ENCODE measurements around the gene SYNC.
A peak's percentile ranks its signal among the peaks of the same experiment; 100 is the strongest.

SYNC gene

GRCh38 chr1:32719681-32720275 is 17.2 kb upstream of the SYNC start:
- WGBS, 2 donors (ENCODE audit: extremely low coverage in 2 of 2, insufficient read length in 2 of 2, insufficient replicate concordance in 1 of 2) = no CpG with 5 or more reads among the region's 4 CpGs
- Histone ChIP-seq H3K14ac (ENCODE audit: low read length) (no peak overlapping the region), H3K27me3 (ENCODE audit: control insufficient read depth in 3 of 3, insufficient read depth in 3 of 3, low read depth in 1 of 3, low read length in 3 of 3) (peaks cover 0 to 17% (median 0%) of the 10 kb centered on the region in 3 experiments), H3K18ac (ENCODE audit: low read length) (peak overlapping the region; percentile 50), H2AK5ac (ENCODE audit: low read depth, low read length) (no peak overlapping the region), H4K91ac (ENCODE audit: low read depth, low read length, poor library complexity) (no peak overlapping the region), H2BK120ac (ENCODE audit: low read depth, low read length) (no peak overlapping the region), H3K23ac (ENCODE audit: low read depth, low read length, poor library complexity) (no peak overlapping the region), H4K8ac (ENCODE audit: low read depth, low read length) (no peak overlapping the region), H3K36me3 (replicated peaks in 1 of 2; ENCODE audit: control insufficient read depth in 2 of 2, insufficient read depth in 2 of 2, low read length in 2 of 2) (no peaks in the 10 kb centered on the region), H3K27ac (replicated peaks; ENCODE audit: low read length) (no peak overlapping the region), H3K4me2 (ENCODE audit: insufficient read depth, low read length, poor library complexity, severe bottlenecking) (no peak overlapping the region), H3K4me3 (ENCODE audit: low read length in 2 of 2) (no peak overlapping the region), H2AFZ (ENCODE audit: low read length) (no peak overlapping the region), H3K79me1 (ENCODE audit: low read depth, low read length) (no peaks in the 10 kb centered on the region), H3K4ac (ENCODE audit: low read length) (no peak overlapping the region), H3K9ac (ENCODE audit: low read depth, low read length, poor library complexity) (no peak overlapping the region), H3K4me1 (ENCODE audit: control insufficient read depth in 2 of 2, insufficient read depth in 1 of 2, low read depth in 1 of 2, low read length in 2 of 2) (peaks cover 11 to 14% of the 10 kb centered on the region in 2 donors), H2BK5ac (ENCODE audit: low read length) (no peak overlapping the region), H2BK15ac (ENCODE audit: low read length) (peak overlapping the region; percentile 28), H3K9me3 (replicated peaks in 1 of 2; ENCODE audit: control insufficient read depth in 2 of 2, insufficient read depth in 1 of 2, low read depth in 1 of 2, low read length in 2 of 2) (no peaks in the 10 kb centered on the region), H2BK12ac (ENCODE audit: low read length) (no peak overlapping the region)
- no peak for DNase-seq (ENCODE audit: low spot score)

DNA sequence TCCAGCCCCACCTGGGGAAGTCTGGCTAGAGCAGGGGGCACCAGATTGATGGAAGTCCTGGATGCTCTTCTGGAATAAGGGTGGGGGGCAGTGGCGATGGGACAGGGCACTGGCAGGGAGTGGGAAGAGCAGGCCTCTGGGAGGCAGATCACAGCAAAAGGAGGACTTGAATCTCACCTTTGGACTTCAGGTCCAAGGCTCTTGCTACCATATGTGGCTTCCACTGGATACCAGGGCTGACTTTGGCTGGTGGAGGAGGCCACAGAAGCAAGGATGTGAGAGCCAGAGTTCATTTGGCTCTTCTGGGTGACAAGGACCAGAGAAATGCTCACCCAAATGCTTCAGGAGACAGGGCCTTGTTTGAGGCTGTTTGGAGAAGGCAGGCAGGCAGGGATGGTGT is 16.0 kb upstream of the SYNC start:
- no CpG with 5 or more reads among the region's 1 CpG for WGBS, 2 donors (ENCODE audit: extremely low coverage in 2 of 2, insufficient read length in 2 of 2, insufficient replicate concordance in 1 of 2)
- Histone ChIP-seq H3K23ac (ENCODE audit: low read depth, low read length, poor library complexity) (no peak overlapping the region), H3K27ac (replicated peaks; ENCODE audit: low read length) (no peak overlapping the region), H3K18ac (ENCODE audit: low read length) (peak overlapping the region; percentile 32), H3K27me3 (ENCODE audit: control insufficient read depth in 3 of 3, insufficient read depth in 3 of 3, low read depth in 1 of 3, low read length in 3 of 3) (peaks cover 0 to 17% (median 0%) of the 10 kb centered on the region in 3 experiments), H2AFZ (ENCODE audit: low read length) (no peak overlapping the region), H3K9me3 (replicated peaks in 1 of 2; ENCODE audit: control insufficient read depth in 2 of 2, insufficient read depth in 1 of 2, low read depth in 1 of 2, low read length in 2 of 2) (no peaks in the 10 kb centered on the region), H4K8ac (ENCODE audit: low read depth, low read length) (no peak overlapping the region), H4K91ac (ENCODE audit: low read depth, low read length, poor library complexity) (no peak overlapping the region), H2BK15ac (ENCODE audit: low read length) (peak overlapping the region; percentile 18), H2BK120ac (ENCODE audit: low read depth, low read length) (no peak overlapping the region), H3K36me3 (replicated peaks in 1 of 2; ENCODE audit: control insufficient read depth in 2 of 2, insufficient read depth in 2 of 2, low read length in 2 of 2) (no peaks in the 10 kb centered on the region), H3K14ac (ENCODE audit: low read length) (no peak overlapping the region), H2BK5ac (ENCODE audit: low read length) (no peak overlapping the region), H3K4me3 (ENCODE audit: low read length in 2 of 2) (no peak overlapping the region), H3K4me2 (ENCODE audit: insufficient read depth, low read length, poor library complexity, severe bottlenecking) (no peak overlapping the region), H3K79me1 (ENCODE audit: low read depth, low read length) (no peaks in the 10 kb centered on the region), H3K9ac (ENCODE audit: low read depth, low read length, poor library complexity) (no peak overlapping the region), H2AK5ac (ENCODE audit: low read depth, low read length) (peak overlapping the region; percentile 20), H3K4me1 (ENCODE audit: control insufficient read depth in 2 of 2, insufficient read depth in 1 of 2, low read depth in 1 of 2, low read length in 2 of 2) (peaks cover 7 to 9% of the 10 kb centered on the region in 2 donors), H3K4ac (ENCODE audit: low read length) (no peak overlapping the region), H2BK12ac (ENCODE audit: low read length) (no peak overlapping the region)
- DNase-seq (ENCODE audit: low spot score) = no peak

GRCh38 chr1:32718036-32718435 is 15.5 kb upstream of the SYNC start:
- H2BK120ac ChIP-seq (ENCODE audit: low read depth, low read length) = no peak overlapping the region
- H2BK12ac ChIP-seq (ENCODE audit: low read length) = no peak overlapping the region
- peaks cover 0 to 17% (median 0%) of the 10 kb centered on the region in 3 experiments for H3K27me3 ChIP-seq (ENCODE audit: control insufficient read depth in 3 of 3, insufficient read depth in 3 of 3, low read depth in 1 of 3, low read length in 3 of 3)
- no peak overlapping the region for H3K23ac ChIP-seq (ENCODE audit: low read depth, low read length, poor library complexity)
- no peak overlapping the region for H3K14ac ChIP-seq (ENCODE audit: low read length)
- no peak overlapping the region for H3K27ac ChIP-seq (replicated peaks; ENCODE audit: low read length)
- no peak overlapping the region for H2BK5ac ChIP-seq (ENCODE audit: low read length)
- no peak overlapping the region for H2AFZ ChIP-seq (ENCODE audit: low read length)
- no peak overlapping the region for H3K4ac ChIP-seq (ENCODE audit: low read length)
- H3K79me1 ChIP-seq (ENCODE audit: low read depth, low read length) = no peaks in the 10 kb centered on the region
- no peak overlapping the region for H4K8ac ChIP-seq (ENCODE audit: low read depth, low read length)
- H3K4me1 ChIP-seq (ENCODE audit: control insufficient read depth in 2 of 2, insufficient read depth in 1 of 2, low read depth in 1 of 2, low read length in 2 of 2) = peaks cover 7 to 9% of the 10 kb centered on the region in 2 donors
- no peak overlapping the region for H4K91ac ChIP-seq (ENCODE audit: low read depth, low read length, poor library complexity)
- H3K4me2 ChIP-seq (ENCODE audit: insufficient read depth, low read length, poor library complexity, severe bottlenecking) = no peak overlapping the region
- no peaks in the 10 kb centered on the region for H3K9me3 ChIP-seq (replicated peaks in 1 of 2; ENCODE audit: control insufficient read depth in 2 of 2, insufficient read depth in 1 of 2, low read depth in 1 of 2, low read length in 2 of 2)
- no peak overlapping the region for H3K4me3 ChIP-seq (ENCODE audit: low read length in 2 of 2)
- WGBS, 2 donors (ENCODE audit: extremely low coverage in 2 of 2, insufficient read length in 2 of 2, insufficient replicate concordance in 1 of 2) = no CpG with 5 or more reads among the region's 2 CpGs
- no peak overlapping the region for H2AK5ac ChIP-seq (ENCODE audit: low read depth, low read length)
- no peak overlapping the region for H2BK15ac ChIP-seq (ENCODE audit: low read length)
- H3K18ac ChIP-seq (ENCODE audit: low read length) = no peak overlapping the region
- no peaks in the 10 kb centered on the region for H3K36me3 ChIP-seq (replicated peaks in 1 of 2; ENCODE audit: control insufficient read depth in 2 of 2, insufficient read depth in 2 of 2, low read length in 2 of 2)
- no peak for DNase-seq (ENCODE audit: low spot score)
- H3K9ac ChIP-seq (ENCODE audit: low read depth, low read length, poor library complexity) = no peak overlapping the region

DNA sequence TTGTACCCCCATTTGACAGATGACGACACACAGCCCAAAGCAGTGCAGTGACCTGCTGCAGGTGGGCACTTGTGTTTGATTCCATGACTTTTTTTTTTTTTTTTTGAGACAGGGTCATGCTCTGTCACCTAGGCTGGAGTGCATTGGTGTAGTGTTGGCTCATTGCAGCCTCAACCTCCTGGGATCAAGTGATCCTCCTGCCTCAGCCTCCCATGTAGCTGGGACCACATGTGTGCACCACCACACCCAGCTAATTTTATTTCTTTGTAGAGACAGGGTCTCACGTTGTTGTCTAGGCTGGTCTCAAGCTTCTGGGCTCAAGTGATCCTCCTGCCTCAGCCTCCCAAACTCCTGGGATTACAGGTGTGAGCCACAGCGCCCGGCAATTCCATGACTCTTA is 14.9 kb upstream of the SYNC start:
- DNase-seq (ENCODE audit: low spot score) = no peak
- H3K14ac ChIP-seq (ENCODE audit: low read length) = no peak overlapping the region
- H2AFZ ChIP-seq (ENCODE audit: low read length) = peak overlapping the region; percentile 60
- no peak overlapping the region for H3K9ac ChIP-seq (ENCODE audit: low read depth, low read length, poor library complexity)
- peak overlapping the region; percentile 38 for H3K27ac ChIP-seq (replicated peaks; ENCODE audit: low read length)
- H2AK5ac ChIP-seq (ENCODE audit: low read depth, low read length) = no peak overlapping the region
- H2BK15ac ChIP-seq (ENCODE audit: low read length) = no peak overlapping the region
- no peak overlapping the region for H2BK120ac ChIP-seq (ENCODE audit: low read depth, low read length)
- no peaks in the 10 kb centered on the region for H3K9me3 ChIP-seq (replicated peaks in 1 of 2; ENCODE audit: control insufficient read depth in 2 of 2, insufficient read depth in 1 of 2, low read depth in 1 of 2, low read length in 2 of 2)
- H3K79me1 ChIP-seq (ENCODE audit: low read depth, low read length) = no peaks in the 10 kb centered on the region
- H3K23ac ChIP-seq (ENCODE audit: low read depth, low read length, poor library complexity) = no peak overlapping the region
- H3K36me3 ChIP-seq (replicated peaks in 1 of 2; ENCODE audit: control insufficient read depth in 2 of 2, insufficient read depth in 2 of 2, low read length in 2 of 2) = no peaks in the 10 kb centered on the region
- H2BK12ac ChIP-seq (ENCODE audit: low read length) = no peak overlapping the region
- H4K8ac ChIP-seq (ENCODE audit: low read depth, low read length) = no peak overlapping the region
- WGBS, 2 donors (ENCODE audit: extremely low coverage in 2 of 2, insufficient read length in 2 of 2, insufficient replicate concordance in 1 of 2) = no CpG with 5 or more reads among the region's 4 CpGs
- H3K4me1 ChIP-seq (ENCODE audit: control insufficient read depth in 2 of 2, insufficient read depth in 1 of 2, low read depth in 1 of 2, low read length in 2 of 2) = peaks cover 7 to 9% of the 10 kb centered on the region in 2 donors
- H3K4me2 ChIP-seq (ENCODE audit: insufficient read depth, low read length, poor library complexity, severe bottlenecking) = no peak overlapping the region
- no peak overlapping the region for H2BK5ac ChIP-seq (ENCODE audit: low read length)
- H3K27me3 ChIP-seq (ENCODE audit: control insufficient read depth in 3 of 3, insufficient read depth in 3 of 3, low read depth in 1 of 3, low read length in 3 of 3) = peaks cover 0 to 17% (median 0%) of the 10 kb centered on the region in 3 experiments
- no peak overlapping the region for H3K4ac ChIP-seq (ENCODE audit: low read length)
- H3K18ac ChIP-seq (ENCODE audit: low read length) = peak overlapping the region; percentile 2
- H4K91ac ChIP-seq (ENCODE audit: low read depth, low read length, poor library complexity) = no peak overlapping the region
- no peak overlapping the region for H3K4me3 ChIP-seq (ENCODE audit: low read length in 2 of 2)
